NCI-H128 (cell line): ENCODE measurements around the gene SEPTIN8.

Experiments
- DNase-seq: peaks from one replicate; lab custom pipeline; 2025; ENCODE audit not compliant: unreplicated experiment; lab: John Stamatoyannopoulos, UW

SEPTIN8 gene

GRCh38 chr5:132766020-132766805, 10.8 kb downstream of the SEPTIN8 start:
- DNase-seq = no peak

GRCh38 chr5:132765311-132766019, 11.6 kb downstream of the SEPTIN8 start:
- DNase-seq = no peak

- DNase-seq = no peak
Observed at GRCh38 chr5:132764671-132765238, 12.3 kb downstream of the SEPTIN8 start.

- no peak for DNase-seq
Observed at GRCh38 chr5:132764051-132764450, 13.0 kb downstream of the SEPTIN8 start.

GRCh38 chr5:132763181-132764036, 13.6 kb downstream of the SEPTIN8 start:
- no peak for DNase-seq

GRCh38 chr5:132762246-132763000, 14.6 kb downstream of the SEPTIN8 start:
- DNase-seq = no peak

GRCh38 chr5:132761321-132762240, 15.5 kb downstream of the SEPTIN8 start:
- DNase-seq = no peak

GRCh38 chr5:132760601-132761317, 16.3 kb downstream of the SEPTIN8 start:
- no peak for DNase-seq

- no peak for DNase-seq
Observed at GRCh38 chr5:132760049-132760420, 17.0 kb downstream of the SEPTIN8 start.

- no peak for DNase-seq
Observed at GRCh38 chr5:132759114-132760048, 17.7 kb downstream of the SEPTIN8 start.

GRCh38 chr5:132758451-132758850, 18.6 kb downstream of the SEPTIN8 start:
- DNase-seq = no peak

GRCh38 chr5:132756542-132756941, 20.5 kb downstream of the SEPTIN8 start:
- DNase-seq = no peak

- DNase-seq = no peak
Observed at GRCh38 chr5:132754947-132755346, 22.1 kb downstream of the SEPTIN8 start.

- no peak for DNase-seq
Observed at GRCh38 chr5:132754111-132754510, 22.9 kb downstream of the SEPTIN8 start.

- DNase-seq = no peak
Observed at GRCh38 chr5:132753135-132753987, 23.7 kb downstream of the SEPTIN8 start.

- DNase-seq = no peak
Observed at GRCh38 chr5:132752581-132753125, 24.4 kb downstream of the SEPTIN8 start.
